Effector memory CD8-positive, alpha-beta T cell (primary cell): ENCODE measurements around the gene NNAT.
A peak's percentile ranks its signal among the peaks of the same experiment; 100 is the strongest.

Experiments used
- ATAC-seq: fragments of 150-1000 bp; cut with Tn5 transposase; replicated peaks from 2 replicates; pipeline ENCODE4 v1.10.0; 2021; ENCODE audit warnings: mild to moderate bottlenecking, moderate library complexity
- DNase-seq, 3 experiments: peaks; one replicate each; pipeline ENCODE4 v3.0.0; 2021
- H3K27ac Mint-ChIP-seq, 2 donors: one replicate each; pipeline ENCODE4 v1.8.0; 2022; ENCODE audit warnings: mild to moderate bottlenecking in 2 of 2, mixed read lengths in 2 of 2, moderate library complexity in 2 of 2
- H3K27me3 Mint-ChIP-seq, 2 donors: one replicate each; pipeline ENCODE4 v1.8.0; 2022; ENCODE audit warnings: mixed read lengths in 2 of 2
- H3K36me3 Mint-ChIP-seq: one replicate; pipeline ENCODE4 v1.8.0; 2022; ENCODE audit warnings: mild to moderate bottlenecking, moderate library complexity, mixed read lengths; ENCODE audit not compliant: insufficient read depth
- H3K4me1 Mint-ChIP-seq, 2 donors: one replicate each; pipeline ENCODE4 v1.8.0; 2022; ENCODE audit warnings: low read depth in 2 of 2, mixed read lengths in 2 of 2
- H3K4me3 Mint-ChIP-seq, 2 donors: one replicate each; pipeline ENCODE4 v1.8.0; 2022; ENCODE audit warnings: mild to moderate bottlenecking in 2 of 2, mixed read lengths in 2 of 2, moderate library complexity in 2 of 2
- H3K9me3 Mint-ChIP-seq, 2 donors: one replicate each; pipeline ENCODE4 v1.8.0; 2022; ENCODE audit warnings: mixed read lengths in 2 of 2

NNAT gene

GRCh38 chr20:37506152-37506725 lies 14.8 kb upstream of the NNAT start:
- Mint-ChIP-seq H3K4me3 (no peak overlapping the region), H3K36me3 (peaks cover 7% of the 10 kb centered on the region), H3K9me3 (no peaks in the 10 kb centered on the region), H3K4me1 (peaks cover 4 to 9% of the 10 kb centered on the region in 2 donors), H3K27me3 (no peaks in the 10 kb centered on the region), H3K27ac (no peak overlapping the region)
- ATAC-seq (no peak), DNase-seq (no peak)

DNA sequence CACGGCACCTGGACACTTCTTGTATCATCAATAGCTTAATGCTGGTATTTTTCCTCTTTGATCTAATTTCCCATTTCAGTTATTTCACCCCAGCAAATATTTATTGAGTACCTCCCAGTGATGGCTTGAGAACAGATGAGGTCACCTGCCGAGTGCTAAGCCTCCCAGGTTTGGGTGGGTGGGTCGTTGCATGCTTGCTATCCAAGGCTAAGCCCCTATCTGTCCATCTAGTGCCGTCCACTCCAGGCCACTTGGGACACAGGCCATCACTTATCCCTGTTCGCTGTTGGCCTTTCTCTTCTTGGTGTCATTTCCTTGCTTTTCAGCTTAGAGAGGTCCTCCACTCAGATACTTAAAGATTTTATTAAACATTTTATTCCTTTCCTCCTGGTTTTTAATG lies 10.8 kb upstream of the NNAT start:
- peaks cover 13 to 23% of the 10 kb centered on the region in 2 donors for H3K4me1 Mint-ChIP-seq
- DNase-seq (no peak), ATAC-seq (no peak)
- no peaks in the 10 kb centered on the region for H3K9me3 Mint-ChIP-seq
- no peaks in the 10 kb centered on the region for H3K27me3 Mint-ChIP-seq
- peak overlapping the region in 1 of 2 donors; percentile 30 for H3K27ac Mint-ChIP-seq
- H3K4me3 Mint-ChIP-seq = no peak overlapping the region
- H3K36me3 Mint-ChIP-seq = peaks cover 15% of the 10 kb centered on the region

- Mint-ChIP-seq H3K27me3 (no peaks in the 10 kb centered on the region), H3K4me1 (peaks cover 12 to 25% of the 10 kb centered on the region in 2 donors), H3K36me3 (peaks cover 17% of the 10 kb centered on the region), H3K4me3 (no peak overlapping the region), H3K9me3 (no peaks in the 10 kb centered on the region), H3K27ac (no peak overlapping the region)
- no peak for ATAC-seq
- DNase-seq = no peak
Observed at GRCh38 chr20:37511610-37512275, 9.3 kb upstream of the NNAT start.

DNA sequence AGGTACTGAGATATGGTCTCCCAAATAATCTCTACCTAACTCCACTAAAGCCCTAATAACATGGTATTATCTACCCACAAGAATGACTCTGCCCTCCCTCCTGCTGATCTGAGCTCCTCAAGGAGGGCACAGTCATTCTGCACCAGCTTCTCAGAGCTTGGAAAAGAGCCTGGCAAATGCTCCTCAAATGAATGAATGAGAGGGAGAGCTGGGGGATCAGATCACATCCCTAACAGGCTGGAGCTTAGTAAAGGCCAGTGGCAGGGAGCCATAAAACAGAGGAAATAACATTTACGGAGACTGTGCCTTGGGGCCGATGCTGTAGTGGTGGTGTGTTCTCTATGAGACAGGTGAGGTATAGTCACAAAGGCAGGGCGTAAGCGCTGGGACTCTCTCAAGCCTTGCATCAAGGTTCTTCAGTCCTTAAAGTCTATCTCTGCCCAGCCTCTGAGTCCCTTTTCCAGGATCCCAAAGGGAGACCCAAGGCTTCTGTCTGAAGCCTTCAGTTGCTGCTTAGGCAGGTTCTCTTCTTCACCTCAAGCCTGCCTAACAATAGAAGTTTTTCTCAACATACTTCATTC lies 7.2 kb upstream of the NNAT start:
- Mint-ChIP-seq H3K4me1 (peaks cover 18 to 40% of the 10 kb centered on the region in 2 donors), H3K36me3 (peaks cover 28% of the 10 kb centered on the region), H3K4me3 (no peak overlapping the region), H3K27ac (no peak overlapping the region), H3K9me3 (no peaks in the 10 kb centered on the region), H3K27me3 (no peaks in the 10 kb centered on the region)
- DNase-seq (no peak), ATAC-seq (no peak)

GRCh38 chr20:37515876-37516275 lies 5.2 kb upstream of the NNAT start:
- ATAC-seq = no peak
- Mint-ChIP-seq H3K9me3 (no peaks in the 10 kb centered on the region), H3K4me1 (peaks cover 29 to 47% of the 10 kb centered on the region in 2 donors), H3K27ac (peak overlapping the region in 1 of 2 donors; percentile 28), H3K36me3 (peaks cover 30% of the 10 kb centered on the region), H3K4me3 (no peak overlapping the region), H3K27me3 (no peaks in the 10 kb centered on the region)
- DNase-seq = no peak

GRCh38 chr20:37516811-37517750 lies 4.0 kb upstream of the NNAT start:
- H3K36me3 Mint-ChIP-seq = peaks cover 39% of the 10 kb centered on the region
- no peaks in the 10 kb centered on the region for H3K9me3 Mint-ChIP-seq
- H3K4me3 Mint-ChIP-seq = no peak overlapping the region
- DNase-seq (no peak), ATAC-seq (no peak)
- H3K27ac Mint-ChIP-seq = no peak overlapping the region
- H3K4me1 Mint-ChIP-seq = peaks cover 27 to 44% of the 10 kb centered on the region in 2 donors
- no peaks in the 10 kb centered on the region for H3K27me3 Mint-ChIP-seq

DNA sequence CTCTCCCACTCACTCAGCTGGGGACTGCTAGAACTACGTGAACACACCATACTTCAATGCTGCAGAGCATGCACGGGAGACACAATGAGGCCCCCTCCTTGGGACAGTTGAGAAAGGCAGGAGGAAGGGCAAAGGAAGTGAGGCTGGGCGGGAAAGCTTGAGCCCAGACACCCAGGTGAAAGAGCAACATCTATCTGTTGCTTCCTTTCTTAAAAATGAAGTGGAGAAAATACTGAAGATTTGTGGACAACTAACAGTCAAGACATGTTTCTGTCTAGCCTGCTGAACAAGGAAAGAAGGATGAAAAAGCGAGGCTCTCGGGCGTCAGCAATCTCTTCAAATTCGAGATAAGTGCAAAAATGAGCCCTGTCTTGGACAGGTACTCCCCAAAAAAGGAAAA lies 3.0 kb upstream of the NNAT start:
- Mint-ChIP-seq H3K4me3 (no peak overlapping the region), H3K36me3 (peaks cover 37% of the 10 kb centered on the region), H3K27ac (no peak overlapping the region)

DNA sequence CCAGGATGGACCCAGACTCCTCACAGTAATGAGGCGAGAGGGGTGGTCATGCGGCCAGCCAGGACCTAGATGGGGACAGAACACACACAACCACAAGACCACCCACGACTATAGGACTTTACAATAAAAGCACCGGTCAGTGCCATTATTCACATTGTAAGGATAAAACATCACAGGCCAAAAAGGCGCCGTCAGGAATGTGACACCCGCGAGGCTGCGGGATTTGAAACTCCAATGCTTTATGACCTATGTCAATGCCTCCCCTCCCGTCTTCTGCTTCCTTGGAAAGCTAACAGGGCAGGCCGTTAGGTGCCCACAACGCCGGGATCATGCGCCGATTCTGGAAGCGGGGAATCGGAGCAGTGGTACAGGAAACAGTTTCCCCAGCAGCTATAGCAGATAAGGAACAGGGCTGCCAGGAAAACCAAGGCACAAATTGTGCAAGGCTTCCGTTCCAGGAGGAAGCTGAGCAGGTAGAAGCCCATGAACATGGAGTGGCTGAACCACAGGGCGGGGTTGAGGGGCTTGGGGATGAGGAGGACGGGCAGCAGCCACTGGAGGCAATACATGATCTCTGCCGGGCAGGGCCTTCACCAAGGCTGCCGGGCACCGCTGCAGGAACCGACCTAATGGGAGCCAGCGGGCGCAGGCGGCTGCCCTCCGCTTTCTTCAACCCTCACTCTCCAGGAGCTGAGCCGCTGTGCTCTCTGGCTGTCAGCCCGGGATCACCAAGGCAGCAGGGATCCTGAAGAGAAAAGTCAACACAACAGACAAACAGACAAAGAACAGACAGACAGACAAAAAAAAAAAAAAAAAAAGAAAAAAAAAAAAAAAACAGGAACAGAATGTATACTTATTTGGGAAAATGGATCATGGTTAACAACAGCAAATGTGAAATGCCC lies 2.2 kb upstream of the NNAT start:
- no peaks in the 10 kb centered on the region for H3K27me3 Mint-ChIP-seq
- no peak for DNase-seq
- H3K36me3 Mint-ChIP-seq = peaks cover 41% of the 10 kb centered on the region
- no peak for ATAC-seq
- no peak overlapping the region for H3K27ac Mint-ChIP-seq
- H3K4me3 Mint-ChIP-seq = no peak overlapping the region
- no peaks in the 10 kb centered on the region for H3K9me3 Mint-ChIP-seq
- peaks cover 30 to 46% of the 10 kb centered on the region in 2 donors for H3K4me1 Mint-ChIP-seq

More for the DNA sequence above, 3.0 kb upstream of the NNAT start:
- ATAC-seq (no peak), DNase-seq (no peak)
- Mint-ChIP-seq H3K9me3 (no peaks in the 10 kb centered on the region), H3K27me3 (no peaks in the 10 kb centered on the region), H3K4me1 (peaks cover 26 to 41% of the 10 kb centered on the region in 2 donors)

GRCh38 chr20:37519508-37520418 lies 1.3 kb upstream of the NNAT start:
- Mint-ChIP-seq H3K36me3 (peaks cover 39% of the 10 kb centered on the region), H3K4me1 (peaks cover 36 to 49% of the 10 kb centered on the region in 2 donors), H3K27me3 (no peaks in the 10 kb centered on the region), H3K27ac (no peak overlapping the region), H3K9me3 (no peaks in the 10 kb centered on the region), H3K4me3 (no peak overlapping the region)
- ATAC-seq = no peak
- DNase-seq = no peak

DNA sequence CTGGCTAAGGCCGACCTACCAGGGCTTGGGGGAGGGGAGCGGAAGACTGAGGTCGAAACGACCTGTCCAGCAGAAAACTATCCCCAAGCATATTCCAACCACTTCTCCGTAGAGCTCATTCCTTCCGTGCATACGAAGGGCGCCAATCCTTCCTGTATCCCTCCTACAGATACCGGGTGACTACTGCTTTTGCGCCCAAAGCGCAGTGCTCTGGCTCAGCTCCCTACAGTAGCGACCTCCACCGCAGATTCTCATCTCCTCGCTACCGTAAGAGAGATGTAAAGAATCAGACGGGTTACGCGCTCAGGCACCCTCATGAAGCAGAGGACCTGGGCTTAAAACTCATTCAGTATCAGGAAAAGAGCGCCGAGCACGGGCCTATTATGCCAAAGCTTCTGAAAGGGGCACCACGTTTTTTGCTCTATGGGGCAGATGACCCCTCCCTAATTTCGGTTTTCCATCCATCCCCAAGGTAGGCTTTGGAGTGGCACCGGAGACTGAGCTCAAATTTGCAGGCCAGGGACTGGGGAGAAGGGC lies 563 bp upstream of the NNAT start:
- peaks cover 43 to 51% of the 10 kb centered on the region in 2 donors for H3K4me1 Mint-ChIP-seq
- DNase-seq (no peak), ATAC-seq (no peak)
- peak overlapping the region in 1 of 2 donors; percentile 51 for H3K27ac Mint-ChIP-seq
- H3K4me3 Mint-ChIP-seq = peak overlapping the region; percentile 33 to 66
- peaks cover 44% of the 10 kb centered on the region for H3K36me3 Mint-ChIP-seq
- no peaks in the 10 kb centered on the region for H3K27me3 Mint-ChIP-seq
- no peaks in the 10 kb centered on the region for H3K9me3 Mint-ChIP-seq

- H3K36me3 Mint-ChIP-seq = peaks cover 45% of the 10 kb centered on the region
- H3K4me3 Mint-ChIP-seq = no peak overlapping the region
- H3K27ac Mint-ChIP-seq = no peak overlapping the region
- ATAC-seq = no peak
- DNase-seq = no peak
- H3K27me3 Mint-ChIP-seq = no peaks in the 10 kb centered on the region
- no peaks in the 10 kb centered on the region for H3K9me3 Mint-ChIP-seq
- peaks cover 58 to 59% of the 10 kb centered on the region in 2 donors for H3K4me1 Mint-ChIP-seq
Observed at GRCh38 chr20:37522260-37523011, 1.4 kb downstream of the NNAT start.
